Measurements from ENCODE around the gene ACSF3. TPM values are rescaled to one million over a fixed set of nuclear protein-coding genes. Genes with fewer than 3 reads are reported as not detected.
"Not testable (repeated sequence)": the region's sequence is repeated elsewhere in the genome, so short reads cannot be mapped to it uniquely, and the experiment has no call there.

Gene ACSF3
- total RNA-seq, 2 experiments from 2014 or later: 112 to 143 TPM

DNA sequence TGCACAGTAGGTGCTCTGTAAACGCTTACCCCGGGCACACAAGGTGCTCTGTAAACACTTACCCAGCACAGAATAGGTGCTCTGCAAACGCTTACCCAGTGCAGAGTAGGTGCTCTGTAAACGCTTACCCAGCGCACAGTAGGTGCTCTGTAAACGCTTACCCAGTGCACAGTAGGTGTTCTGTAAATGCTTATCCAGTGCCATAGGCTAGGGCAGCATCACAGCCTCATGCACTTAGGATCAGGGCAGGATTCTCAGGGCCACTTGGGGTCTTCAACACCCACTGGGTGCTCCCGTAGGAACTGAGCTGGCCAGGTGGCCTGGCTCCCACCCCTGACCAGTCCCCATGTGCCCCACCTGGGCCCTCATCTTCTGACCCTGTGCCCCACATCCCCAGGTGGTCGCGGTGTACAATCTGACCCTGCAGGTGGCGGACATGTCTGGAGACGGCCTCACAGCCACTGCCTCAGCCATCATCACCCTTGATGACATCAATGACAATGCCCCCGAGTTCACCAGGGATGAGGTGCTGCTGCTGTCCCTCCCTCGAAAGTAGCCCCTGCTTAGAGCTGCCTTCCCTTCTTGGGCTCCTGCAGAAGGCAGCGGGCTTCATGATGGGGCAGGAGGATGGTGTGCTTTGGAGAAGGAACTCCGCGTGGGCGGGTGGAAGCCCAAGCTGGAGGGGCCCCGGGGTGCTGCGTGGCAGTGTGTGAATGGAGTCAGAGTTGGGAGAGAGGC lies 93.5 kb downstream of the ACSF3 start:
- intact Hi-C loops (cut with micrococcal nuclease; ENCODE audit: unreplicated experiment): no loop called here
- Histone ChIP-seq H3K4me1 (ENCODE audit: insufficient read depth, low read length, poor library complexity, severe bottlenecking) (no peaks in the 10 kb centered on the region), H3K79me2 (ENCODE audit: insufficient read depth, low read depth, low read length) (no peaks in the 10 kb centered on the region), H2AFZ (ENCODE audit: low read length) (no peak overlapping the region), H3K4me2 (ENCODE audit: low read length) (no peak overlapping the region), H3K9me3 (ENCODE audit: low read length) (no peaks in the 10 kb centered on the region), H4K20me1 (ENCODE audit: insufficient read depth, low read length) (no peaks in the 10 kb centered on the region), H3K9me2 (ENCODE audit: insufficient read depth, low read length) (no peaks in the 10 kb centered on the region), H3K36me3 (ENCODE audit: insufficient read depth, low read length) (no peaks in the 10 kb centered on the region), H3K4me3 (ENCODE audit: low read depth, low read length, poor library complexity, severe bottlenecking) (no peak overlapping the region), H3K27ac (ENCODE audit: low read depth, low read length, poor library complexity, severe bottlenecking) (no peak overlapping the region)
- ChIA-PET POLR2A (no interaction called here), CTCF (ENCODE audit: unreplicated experiment) (no interaction called here)
- peak; percentile 38 for DNase-seq (ENCODE audit: low spot score)
- no TSS peak for BruUV-seq (replicated peaks)
- no peak for TF ChIP-seq EZH2phosphoT487 (IDR thresholded peaks at IDR 0.05; ENCODE audit: borderline replicate concordance, low read depth, low read length)
- TF ChIP-seq, protein P1, sequence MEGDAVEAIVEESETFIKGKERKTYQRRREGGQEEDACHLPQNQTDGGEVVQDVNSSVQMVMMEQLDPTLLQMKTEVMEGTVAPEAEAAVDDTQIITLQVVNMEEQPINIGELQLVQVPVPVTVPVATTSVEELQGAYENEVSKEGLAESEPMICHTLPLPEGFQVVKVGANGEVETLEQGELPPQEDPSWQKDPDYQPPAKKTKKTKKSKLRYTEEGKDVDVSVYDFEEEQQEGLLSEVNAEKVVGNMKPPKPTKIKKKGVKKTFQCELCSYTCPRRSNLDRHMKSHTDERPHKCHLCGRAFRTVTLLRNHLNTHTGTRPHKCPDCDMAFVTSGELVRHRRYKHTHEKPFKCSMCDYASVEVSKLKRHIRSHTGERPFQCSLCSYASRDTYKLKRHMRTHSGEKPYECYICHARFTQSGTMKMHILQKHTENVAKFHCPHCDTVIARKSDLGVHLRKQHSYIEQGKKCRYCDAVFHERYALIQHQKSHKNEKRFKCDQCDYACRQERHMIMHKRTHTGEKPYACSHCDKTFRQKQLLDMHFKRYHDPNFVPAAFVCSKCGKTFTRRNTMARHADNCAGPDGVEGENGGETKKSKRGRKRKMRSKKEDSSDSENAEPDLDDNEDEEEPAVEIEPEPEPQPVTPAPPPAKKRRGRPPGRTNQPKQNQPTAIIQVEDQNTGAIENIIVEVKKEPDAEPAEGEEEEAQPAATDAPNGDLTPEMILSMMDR (conservative IDR thresholded peaks at IDR 0.05; ENCODE audit: low read length): no peak

DNA sequence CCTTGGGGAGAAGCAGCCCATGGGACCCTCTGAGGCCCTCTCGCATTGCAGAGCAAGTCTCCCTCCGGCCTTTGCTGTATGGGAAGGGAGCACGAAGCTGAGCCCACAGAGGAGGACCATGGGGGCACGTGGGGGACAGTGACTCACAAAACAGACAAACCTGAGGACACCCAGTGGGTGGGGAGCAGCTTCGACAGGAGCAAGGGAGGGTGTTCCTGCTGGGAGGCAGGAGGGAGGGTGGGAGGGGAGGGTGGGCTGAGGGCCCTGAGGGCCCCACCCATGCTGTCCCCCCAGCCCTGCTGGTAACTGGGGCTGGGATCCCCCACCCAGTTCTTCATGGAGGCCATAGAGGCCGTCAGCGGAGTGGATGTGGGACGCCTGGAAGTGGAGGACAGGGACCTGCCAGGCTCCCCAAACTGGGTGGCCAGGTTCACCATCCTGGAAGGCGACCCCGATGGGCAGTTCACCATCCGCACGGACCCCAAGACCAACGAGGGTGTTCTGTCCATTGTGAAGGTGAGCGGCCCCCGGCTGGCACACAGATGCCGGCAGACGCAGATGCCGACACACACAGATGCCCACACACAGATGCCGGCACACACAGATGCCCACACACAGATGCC lies 94.2 kb downstream of the ACSF3 start:
- no peaks in the 10 kb centered on the region for H3K9me2 ChIP-seq (ENCODE audit: insufficient read depth, low read length)
- no peak for DNase-seq (ENCODE audit: low spot score)
- ChIA-PET POLR2A (no interaction called here), CTCF (ENCODE audit: unreplicated experiment) (no interaction called here)
- H4K20me1 ChIP-seq (ENCODE audit: insufficient read depth, low read length): no peaks in the 10 kb centered on the region
- no peak overlapping the region for H2AFZ ChIP-seq (ENCODE audit: low read length)
- no peaks in the 10 kb centered on the region for H3K36me3 ChIP-seq (ENCODE audit: insufficient read depth, low read length)
- H3K4me1 ChIP-seq (ENCODE audit: insufficient read depth, low read length, poor library complexity, severe bottlenecking): no peaks in the 10 kb centered on the region
- no peaks in the 10 kb centered on the region for H3K79me2 ChIP-seq (ENCODE audit: insufficient read depth, low read depth, low read length)
- H3K9me3 ChIP-seq (ENCODE audit: low read length): no peaks in the 10 kb centered on the region
- no peak overlapping the region for H3K4me3 ChIP-seq (ENCODE audit: low read depth, low read length, poor library complexity, severe bottlenecking)
- intact Hi-C loops (cut with micrococcal nuclease; ENCODE audit: unreplicated experiment): no loop called here
- no TSS peak for BruUV-seq (replicated peaks)
- no peak overlapping the region for H3K4me2 ChIP-seq (ENCODE audit: low read length)
- TF ChIP-seq EZH2phosphoT487 (IDR thresholded peaks at IDR 0.05; ENCODE audit: borderline replicate concordance, low read depth, low read length): no peak
- TF ChIP-seq, protein P1 (conservative IDR thresholded peaks at IDR 0.05; ENCODE audit: low read length): no peak
- no peak overlapping the region for H3K27ac ChIP-seq (ENCODE audit: low read depth, low read length, poor library complexity, severe bottlenecking)

DNA sequence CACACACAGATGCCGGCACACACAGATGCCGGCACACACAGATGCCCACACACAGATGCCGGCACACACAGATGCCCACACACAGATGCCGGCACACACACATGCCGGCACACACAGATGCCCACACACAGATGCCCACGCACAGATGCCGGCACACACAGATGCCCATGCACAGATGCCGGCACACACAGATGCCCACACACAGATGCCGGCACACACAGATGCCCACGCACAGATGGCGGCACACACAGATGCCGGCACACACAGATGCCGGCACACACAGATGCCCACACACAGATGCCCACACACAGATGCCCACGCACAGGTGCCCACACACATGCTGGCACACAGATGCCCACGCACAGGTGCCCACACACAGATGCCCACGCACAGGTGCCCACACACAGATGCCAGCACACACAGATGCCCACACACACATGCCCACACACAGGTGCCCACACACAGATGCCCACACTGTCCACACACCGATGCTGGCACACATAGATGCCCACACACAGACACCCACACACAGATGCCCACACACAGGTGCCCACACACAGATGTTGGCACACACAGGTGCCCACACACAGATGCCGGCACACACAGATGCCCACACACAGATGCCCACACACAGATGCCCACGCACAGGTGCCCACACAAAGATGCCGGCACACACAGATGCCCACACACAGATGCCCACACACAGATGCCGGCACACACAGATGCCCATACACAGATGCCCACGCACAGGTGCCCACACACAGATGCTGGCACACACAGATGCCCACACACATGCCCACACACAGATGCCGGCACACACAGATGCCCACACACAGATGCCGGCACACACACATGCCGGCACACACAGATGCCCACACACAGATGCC lies 95.1 kb downstream of the ACSF3 start:
- H4K20me1 ChIP-seq (ENCODE audit: insufficient read depth, low read length); H3K36me3 ChIP-seq (ENCODE audit: insufficient read depth, low read length); POLR2A ChIA-PET; H3K9me2 ChIP-seq (ENCODE audit: insufficient read depth, low read length); H3K4me1 ChIP-seq (ENCODE audit: insufficient read depth, low read length, poor library complexity, severe bottlenecking); H3K4me2 ChIP-seq (ENCODE audit: low read length); intact Hi-C loops (cut with micrococcal nuclease; ENCODE audit: unreplicated experiment); DNase-seq (ENCODE audit: low spot score); H2AFZ ChIP-seq (ENCODE audit: low read length); H3K9me3 ChIP-seq (ENCODE audit: low read length); BruUV-seq (replicated peaks); H3K79me2 ChIP-seq (ENCODE audit: insufficient read depth, low read depth, low read length); H3K27ac ChIP-seq (ENCODE audit: low read depth, low read length, poor library complexity, severe bottlenecking); CTCF ChIA-PET (ENCODE audit: unreplicated experiment); H3K4me3 ChIP-seq (ENCODE audit: low read depth, low read length, poor library complexity, severe bottlenecking): not testable (repeated sequence)
